GM18511 (cell line): ENCODE measurements around the gene ATP8A2.

Experiments used
- ATAC-seq: cut with Tn5 transposase; IDR thresholded peaks from one replicate; pipeline ENCODE4 v1.9.1; 2021; ENCODE audit warnings: mild to moderate bottlenecking, moderate library complexity; ENCODE audit not compliant: unreplicated experiment

The ATP8A2 gene

DNA sequence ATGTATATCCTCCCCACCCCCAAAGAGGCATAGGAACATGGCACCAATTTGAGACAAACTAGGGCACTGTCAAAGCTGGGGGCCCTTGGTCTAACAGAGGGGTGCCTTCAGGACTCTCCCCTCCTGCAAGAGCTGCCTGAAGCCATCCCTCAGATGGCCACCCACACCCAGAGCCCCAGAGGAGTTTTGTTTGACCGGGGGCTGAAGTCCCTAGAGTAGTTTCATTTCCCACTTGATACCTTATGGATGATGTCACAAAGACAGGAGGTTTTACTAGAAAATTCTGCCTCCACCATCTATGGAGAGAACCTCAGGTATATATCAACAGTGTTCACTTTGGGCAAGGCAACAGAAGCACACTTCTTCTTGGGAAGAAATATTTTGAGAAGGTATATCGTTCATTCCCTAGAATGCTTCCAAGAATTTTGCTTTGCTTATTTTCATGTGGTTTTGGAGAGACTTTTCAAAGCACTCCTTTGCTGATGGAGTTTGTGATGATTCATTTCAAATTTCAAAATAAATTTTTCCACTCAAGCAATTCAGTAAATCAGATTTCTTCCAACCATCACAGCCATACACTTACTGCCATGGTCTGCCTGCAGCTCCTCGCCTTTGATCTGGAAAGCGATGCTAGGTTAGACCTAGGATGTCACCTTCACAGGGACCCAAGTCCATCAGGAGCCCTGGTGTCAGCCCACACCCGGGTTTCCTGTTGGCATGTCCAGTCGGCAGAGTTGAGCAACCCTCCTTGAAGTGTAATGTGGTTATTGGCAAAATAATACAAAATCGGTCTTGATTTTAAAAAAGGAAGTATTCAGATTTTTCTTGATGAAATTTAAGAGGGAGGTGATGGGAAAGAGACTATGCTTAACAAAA is 473.0 kb downstream of the ATP8A2 start:
- ATAC-seq: no peak

DNA sequence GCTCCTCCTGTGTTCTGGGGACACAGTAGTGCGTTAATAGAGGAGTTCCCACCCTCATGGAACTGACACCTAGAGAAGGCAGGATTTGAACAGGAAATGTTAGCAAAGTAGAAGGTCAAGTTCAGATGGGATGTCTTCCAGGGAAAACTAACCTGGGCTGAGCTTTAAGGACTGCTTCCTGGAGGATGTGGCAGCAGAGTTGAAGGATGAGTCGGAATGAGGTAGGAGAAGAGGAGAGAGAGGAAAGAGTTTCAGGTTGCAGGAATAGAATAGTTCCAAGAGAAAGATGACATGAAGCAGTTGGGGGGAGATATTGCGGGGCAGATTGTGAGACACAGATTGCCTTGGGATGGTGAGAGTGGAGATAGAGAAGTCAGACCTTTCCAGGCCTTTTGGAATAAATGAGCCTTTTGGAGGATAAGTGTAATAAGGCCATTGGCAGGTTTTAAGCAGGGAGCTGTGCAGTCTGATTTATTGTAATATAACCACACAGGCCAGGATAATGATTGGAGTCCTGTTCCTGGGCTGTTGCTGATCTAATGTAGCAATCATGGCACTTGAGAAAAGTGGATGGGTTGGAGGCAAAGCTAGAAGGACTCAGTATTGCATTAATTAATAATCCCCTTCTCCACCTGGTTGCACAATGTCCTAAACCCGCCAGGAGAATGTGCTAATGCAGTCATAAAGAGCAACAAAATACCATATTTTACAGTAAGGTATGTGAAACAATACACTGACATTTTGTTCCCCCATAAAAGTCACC is 474.6 kb downstream of the ATP8A2 start:
- ATAC-seq: peak; percentile 14

GRCh38 chr13:25847145-25847544 is 475.4 kb downstream of the ATP8A2 start:
- ATAC-seq: peak; percentile 80

- ATAC-seq: no peak
These were observed 476.2 kb downstream of the ATP8A2 start for GRCh38 chr13:25847635-25848626.

- no peak for ATAC-seq
These were observed 477.3 kb downstream of the ATP8A2 start for GRCh38 chr13:25848812-25849745.

GRCh38 chr13:25857830-25858229 is 486.1 kb downstream of the ATP8A2 start:
- no peak for ATAC-seq

GRCh38 chr13:25859528-25859927 is 487.8 kb downstream of the ATP8A2 start:
- no peak for ATAC-seq

GRCh38 chr13:25860265-25860664 is 488.5 kb downstream of the ATP8A2 start:
- ATAC-seq: no peak

DNA sequence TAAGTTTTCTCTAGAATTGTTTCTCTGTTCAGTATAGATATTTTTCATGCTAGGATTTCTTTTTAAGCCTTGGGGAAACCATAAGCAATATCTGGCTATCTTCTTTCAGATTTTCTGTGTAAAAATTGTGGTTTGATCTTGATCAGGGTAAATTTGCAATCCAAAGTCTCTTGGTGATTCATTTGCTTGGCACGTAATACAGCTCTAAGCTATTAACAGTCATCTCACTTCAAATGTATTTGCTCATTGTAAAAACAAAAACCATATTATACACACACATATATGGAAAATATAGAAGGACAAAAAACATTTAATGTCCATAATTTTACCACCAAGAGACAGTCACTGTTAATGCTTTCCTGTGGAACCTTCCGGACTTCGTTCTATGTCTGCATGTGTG is 489.1 kb downstream of the ATP8A2 start:
- no peak for ATAC-seq

- ATAC-seq: no peak
These were observed 490.4 kb downstream of the ATP8A2 start for GRCh38 chr13:25862156-25862555.

DNA sequence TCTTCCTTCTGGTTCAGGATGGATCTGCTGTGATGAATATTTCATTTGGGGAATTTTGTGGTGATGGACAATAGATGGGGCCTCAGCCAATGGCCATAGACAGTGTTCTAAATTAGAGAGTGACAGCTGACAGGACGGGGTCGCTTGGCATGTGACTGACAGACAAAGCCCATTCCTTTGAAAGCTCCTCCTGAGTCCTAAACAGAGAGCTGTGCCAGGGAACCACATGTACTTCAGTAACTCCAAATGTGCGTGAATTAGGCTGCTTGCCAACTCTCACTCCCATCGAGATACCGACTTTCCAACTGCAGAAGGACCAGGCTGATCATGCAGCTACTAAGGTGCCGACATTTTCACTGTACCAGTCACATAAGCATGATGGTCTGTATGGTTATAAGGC is 492.3 kb downstream of the ATP8A2 start:
- ATAC-seq: no peak

GRCh38 chr13:25864936-25865335 is 493.2 kb downstream of the ATP8A2 start:
- no peak for ATAC-seq

DNA sequence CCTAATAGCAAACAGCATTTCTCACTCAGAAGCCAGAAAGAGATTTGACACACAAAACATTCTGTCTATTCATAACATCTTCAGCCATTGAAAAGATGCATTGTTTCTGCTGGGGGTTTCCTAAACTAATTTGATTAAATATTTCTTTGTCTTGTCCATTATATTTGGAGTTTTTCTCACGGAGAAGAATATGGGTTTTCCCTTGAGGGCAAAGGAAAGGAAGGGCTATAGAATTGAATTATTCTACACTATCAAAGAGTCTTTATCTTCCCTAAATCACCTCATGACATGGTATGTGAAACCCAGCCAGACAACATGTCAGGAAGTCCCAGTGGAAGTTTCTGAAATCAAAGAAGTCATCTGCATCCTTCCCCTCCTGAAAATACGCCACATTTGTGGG is 493.6 kb downstream of the ATP8A2 start:
- ATAC-seq: no peak

DNA sequence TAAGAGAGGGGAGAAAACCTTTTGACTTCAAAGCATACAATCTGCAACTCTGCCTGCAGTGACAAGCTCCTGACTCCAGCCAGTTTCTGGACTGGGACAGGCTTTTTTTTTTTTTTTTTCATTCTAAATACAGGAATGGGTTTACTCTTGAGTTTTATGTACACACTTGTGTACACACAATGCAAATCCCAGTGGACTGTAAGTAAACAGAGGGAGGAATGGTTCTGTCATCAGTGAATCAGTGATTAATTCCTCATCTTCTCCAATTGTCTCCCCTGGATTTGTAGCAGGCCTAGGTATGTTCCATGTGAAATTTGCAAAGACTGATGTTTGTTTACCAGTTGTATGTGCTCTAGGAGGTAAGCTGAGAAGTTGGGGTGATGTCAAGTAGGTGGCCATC is 495.3 kb downstream of the ATP8A2 start:
- ATAC-seq: no peak

GRCh38 chr13:25868490-25868889 is 496.7 kb downstream of the ATP8A2 start:
- no peak for ATAC-seq

DNA sequence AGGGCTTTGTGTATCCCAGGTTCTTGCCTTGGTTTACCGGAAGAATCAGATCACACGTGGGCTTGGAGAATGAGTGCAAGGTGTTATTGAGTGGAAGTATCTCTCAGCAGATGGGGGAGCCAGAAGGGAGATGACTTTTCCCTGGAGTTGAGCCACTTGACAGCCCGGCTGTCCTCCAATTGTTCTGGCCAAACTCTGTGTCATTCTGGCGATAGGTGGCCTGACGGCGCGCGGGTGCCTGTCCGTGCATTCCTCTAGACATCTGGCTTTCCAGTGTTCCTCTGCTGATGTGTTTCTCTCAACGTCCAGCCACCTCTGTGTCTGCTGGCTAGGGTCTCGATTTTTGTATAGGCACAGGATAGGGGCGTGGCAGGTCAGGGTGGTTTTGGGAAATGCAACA is 498.2 kb downstream of the ATP8A2 start:
- no peak for ATAC-seq

DNA sequence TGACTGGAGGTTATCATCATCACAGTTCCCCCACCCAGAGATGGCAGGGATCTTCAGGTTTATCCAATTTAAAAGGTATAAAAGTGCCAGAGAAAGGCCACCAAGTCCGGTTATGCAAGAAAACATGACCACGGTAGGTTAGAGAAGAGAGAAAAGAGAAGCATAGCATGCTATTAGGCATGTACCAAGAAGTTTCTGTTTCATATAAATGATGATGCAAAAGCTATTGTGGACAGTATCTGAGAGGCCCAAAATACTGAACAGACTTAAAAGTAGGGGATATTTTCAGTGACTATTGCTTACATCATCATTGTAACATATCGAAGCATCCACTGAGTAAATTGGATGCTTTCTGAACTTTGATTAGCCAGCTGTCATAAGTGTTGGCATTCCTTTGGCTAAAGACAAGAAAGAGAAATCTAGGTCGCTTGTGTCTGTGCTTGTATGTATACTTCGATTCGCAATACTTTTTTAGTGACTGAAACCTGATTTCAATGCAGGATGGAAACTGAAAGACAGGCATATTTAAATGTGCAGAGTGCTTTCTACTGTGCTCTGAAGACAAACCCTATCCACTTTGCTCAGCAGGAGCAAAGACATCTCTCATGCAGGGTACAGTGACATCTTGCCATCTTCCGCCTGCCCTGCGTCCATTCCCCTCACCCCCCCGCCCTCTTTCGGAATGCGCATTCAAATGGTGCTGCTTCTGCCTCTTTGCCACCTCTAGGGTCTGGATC is 499.8 kb downstream of the ATP8A2 start:
- no peak for ATAC-seq

DNA sequence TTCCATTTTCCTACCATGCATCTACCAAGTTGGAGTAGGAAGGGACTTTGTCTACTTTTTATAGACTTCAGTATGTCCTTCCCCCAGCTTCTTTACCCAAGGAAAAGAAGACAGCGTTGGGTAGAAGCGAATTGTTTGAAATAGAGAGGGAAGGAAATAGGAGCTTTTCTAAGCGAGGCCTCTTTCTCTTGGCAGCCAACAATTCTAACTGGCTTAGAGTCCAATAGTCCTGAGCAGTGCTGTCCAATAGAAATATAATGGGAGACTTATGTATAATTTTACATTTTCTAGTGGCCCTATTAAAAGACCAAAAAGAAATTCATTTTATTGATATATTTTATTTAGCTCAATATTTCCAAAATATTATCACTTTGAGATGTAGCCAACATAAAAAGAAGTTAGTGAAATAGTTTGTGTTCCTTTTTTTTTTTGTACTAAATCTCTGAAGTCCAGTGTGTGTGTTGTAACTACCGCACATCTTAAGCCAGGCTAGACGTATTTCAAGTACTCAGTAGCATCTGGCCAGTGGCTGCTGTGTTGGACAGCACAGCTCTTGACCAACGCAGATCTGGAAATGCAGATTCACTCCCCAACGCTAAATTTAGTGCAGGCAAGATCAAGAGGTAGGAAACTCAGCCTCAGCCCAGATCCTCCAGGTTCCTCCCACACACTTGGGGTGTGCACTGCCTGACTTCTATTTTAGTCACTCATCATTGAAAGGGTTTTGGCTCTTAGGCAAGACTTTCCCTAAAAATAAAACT is 500.9 kb downstream of the ATP8A2 start:
- no peak for ATAC-seq

DNA sequence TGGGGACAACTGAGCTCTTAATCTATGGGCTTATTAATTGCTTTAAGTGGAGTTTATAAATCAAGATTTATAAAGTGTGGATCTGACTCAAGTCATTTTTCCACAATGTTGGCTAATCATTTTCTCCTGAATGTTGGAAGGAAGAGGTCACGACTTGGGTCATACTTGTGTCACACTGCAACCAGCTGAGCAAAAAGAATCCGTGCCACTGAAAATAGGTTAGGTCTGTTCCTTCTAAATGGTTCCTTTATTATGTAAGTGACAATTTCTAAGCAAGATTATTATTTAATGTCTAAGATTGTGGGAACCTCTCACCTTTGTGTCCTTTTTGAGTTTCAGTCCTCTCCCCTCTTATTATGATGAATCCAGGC is 501.5 kb downstream of the ATP8A2 start:
- no peak for ATAC-seq
